IPS DF 4.7 (cell line): Measurements from ENCODE around the gene BMAL1.

ENCODE experiments used
- DNase-seq: peaks from one replicate; pipeline ENCODE4 v3.0.0-alpha.2; 2013; ENCODE audit warnings: low spot score; ENCODE audit errors: extremely low read depth

Gene BMAL1

DNA sequence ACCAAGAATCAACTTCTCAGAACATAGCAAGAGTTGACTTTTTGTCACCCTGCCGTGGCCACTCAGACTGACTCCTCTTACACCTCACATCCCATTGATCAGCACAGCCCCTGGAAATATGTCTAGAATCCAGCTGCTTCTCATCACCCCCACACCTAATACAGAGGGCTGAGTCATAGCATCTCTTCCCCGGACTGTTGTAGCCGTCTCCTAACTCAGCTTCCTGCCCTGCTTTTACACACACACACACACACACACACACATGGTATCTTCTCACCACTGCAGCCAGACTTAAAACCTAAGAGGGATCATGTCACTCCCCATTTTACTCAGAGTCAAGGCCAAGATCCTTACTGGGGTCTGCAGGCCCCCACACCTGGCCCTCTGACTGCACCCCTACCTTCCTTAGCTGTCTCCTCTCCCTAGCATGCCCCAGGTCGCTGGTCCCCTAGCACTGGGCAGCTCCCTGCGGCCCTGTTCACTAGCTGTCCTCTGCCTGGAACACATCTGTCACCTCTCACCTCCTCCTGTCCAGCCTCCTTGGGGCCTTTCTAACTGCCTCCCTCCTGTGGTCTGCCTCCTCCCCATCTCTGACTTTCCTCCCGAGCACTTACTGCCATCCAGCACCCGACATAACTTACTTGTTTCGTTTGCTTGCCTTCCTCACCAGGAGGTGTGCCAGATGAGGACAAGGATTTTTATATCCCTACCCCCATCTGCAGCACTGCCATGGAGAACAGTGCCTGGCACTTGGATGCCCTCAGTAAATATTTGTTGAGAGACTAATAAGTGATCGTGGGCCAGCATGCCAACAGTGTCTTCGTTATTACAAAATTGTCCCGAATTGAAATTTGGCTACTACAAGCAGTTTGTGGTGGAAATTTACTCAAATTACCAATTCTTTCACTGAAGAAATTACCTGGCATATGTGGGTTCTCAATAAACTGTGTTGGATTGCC, 61.9 kb downstream of the BMAL1 start:
- DNase-seq = no peak

DNA sequence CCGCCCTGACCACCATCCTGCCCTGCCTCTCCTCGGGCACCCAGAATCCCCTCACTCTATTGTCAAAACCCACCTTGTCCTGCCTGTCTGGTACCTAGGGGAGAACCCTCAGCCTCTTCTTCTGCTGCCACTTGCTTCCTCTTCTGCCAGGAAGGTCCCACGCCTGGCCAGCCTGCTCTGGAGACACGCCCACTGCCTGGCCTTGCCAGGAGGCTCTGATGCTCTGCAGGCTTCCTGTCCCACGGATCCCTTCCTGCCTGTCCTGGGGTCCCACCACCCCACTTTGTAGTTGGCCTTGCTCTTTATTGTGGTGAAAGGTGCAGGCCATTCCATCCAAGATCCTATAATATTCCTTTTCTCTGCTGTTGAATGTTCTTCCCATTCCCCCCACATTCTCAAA, 63.4 kb downstream of the BMAL1 start:
- no peak for DNase-seq

GRCh38 chr11:13343067-13343466, 65.5 kb downstream of the BMAL1 start:
- no peak for DNase-seq

- DNase-seq = peak; percentile 60
Measured at GRCh38 chr11:13343931-13344717, 66.5 kb downstream of the BMAL1 start.

GRCh38 chr11:13344818-13345217, 67.2 kb downstream of the BMAL1 start:
- no peak for DNase-seq

DNA sequence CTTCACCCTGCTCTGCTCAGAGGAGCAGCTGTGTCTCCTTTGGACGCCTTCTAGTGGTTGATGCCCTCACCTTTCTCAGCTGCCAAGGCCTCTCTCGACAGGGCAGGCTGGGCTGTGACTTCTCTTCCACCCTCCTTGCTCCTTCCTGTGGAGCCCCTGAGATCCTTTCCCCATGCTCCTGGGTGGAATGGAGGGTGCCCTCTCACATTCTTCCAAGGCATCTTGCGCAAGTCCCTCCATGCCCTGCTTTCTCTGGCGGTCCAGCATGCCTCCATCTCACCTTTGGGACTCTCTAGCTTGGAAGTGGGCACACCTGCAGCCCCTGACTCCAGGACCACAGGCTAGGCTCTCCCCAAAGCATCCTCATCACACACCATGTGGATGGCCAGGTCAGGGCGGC, 68.9 kb downstream of the BMAL1 start:
- DNase-seq = no peak

GRCh38 chr11:13347901-13348300, 70.3 kb downstream of the BMAL1 start:
- no peak for DNase-seq

- DNase-seq = no peak
Measured at GRCh38 chr11:13348305-13348704, 70.7 kb downstream of the BMAL1 start.

- DNase-seq = no peak
Measured at GRCh38 chr11:13349046-13349445, 71.5 kb downstream of the BMAL1 start.

DNA sequence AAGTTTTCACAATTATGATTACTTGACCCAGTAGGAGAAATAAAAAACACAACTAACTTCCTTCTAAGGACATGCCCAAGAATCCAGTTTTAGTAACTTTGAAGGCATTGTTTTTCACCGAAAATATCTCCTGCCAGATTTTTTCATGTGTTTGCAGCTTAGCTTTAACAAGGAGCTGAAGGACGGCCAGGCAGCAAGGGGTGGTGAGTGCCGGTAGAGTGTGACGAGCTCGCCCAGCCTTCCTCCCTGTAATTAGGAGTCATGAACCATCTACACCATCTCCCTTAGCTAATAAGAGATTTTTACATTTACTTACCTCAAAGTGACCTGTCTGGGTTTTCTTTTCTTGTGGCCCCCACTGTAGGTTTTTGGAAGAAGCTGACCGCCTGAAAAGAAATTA, 72.0 kb downstream of the BMAL1 start:
- DNase-seq = no peak

DNA sequence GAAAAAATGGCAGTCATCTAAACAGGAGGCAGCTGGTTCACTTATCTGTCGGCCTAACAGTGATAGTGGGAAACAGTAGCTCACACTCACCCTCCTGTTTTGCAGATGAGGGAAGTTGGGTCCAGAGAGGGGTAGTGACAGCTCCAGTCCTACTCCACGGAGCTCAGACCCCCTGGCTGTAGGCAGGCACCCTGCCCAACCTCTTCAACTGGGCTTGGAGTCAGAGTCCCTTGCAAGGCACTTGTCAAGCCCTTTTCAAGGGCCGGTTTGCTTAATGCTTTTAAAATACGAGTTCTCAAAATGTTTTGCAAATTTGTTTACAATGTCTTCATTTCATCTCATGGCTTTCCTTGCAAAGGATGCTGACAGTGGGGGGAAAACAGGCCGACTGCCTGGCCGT, 75.1 kb downstream of the BMAL1 start:
- no peak for DNase-seq

DNA sequence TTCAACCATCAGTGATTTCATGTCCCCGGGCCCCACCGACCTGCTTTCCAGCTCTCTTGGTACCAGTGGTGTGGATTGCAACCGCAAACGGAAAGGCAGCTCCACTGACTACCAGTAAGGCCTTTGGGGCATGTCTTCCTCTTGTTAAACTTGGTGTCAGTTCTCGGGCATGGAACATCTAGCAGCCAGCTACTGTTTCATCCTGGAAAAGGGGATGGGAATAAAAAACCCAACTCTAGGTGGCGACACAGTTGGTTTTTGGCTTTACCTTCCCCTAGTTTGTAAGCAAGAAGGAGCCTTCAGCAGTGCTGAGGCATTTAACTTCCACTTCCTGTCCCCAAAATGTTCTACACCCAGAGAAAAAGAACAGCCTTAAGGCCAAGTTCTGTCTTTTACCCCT, 76.7 kb downstream of the BMAL1 start:
- DNase-seq = peak; percentile 58

DNA sequence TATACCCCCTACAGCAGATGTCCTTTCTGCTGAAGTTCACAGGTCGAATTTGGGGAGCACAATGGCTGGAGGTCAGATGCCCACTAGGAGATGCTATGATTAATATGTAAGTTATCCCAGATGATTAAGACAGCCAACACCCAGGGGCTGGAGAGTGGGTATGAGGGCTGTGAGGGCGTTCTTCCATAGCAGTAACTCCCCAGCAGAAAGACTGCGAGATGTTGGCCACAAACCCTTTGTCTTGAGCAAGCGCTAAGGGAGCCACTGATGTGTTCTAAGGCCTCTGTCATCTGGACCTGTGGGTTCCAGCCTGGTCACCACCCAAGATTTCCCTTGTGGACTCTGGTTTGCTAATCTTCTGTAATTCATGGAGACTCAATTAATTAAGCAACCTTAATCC, 77.6 kb downstream of the BMAL1 start:
- no peak for DNase-seq

GRCh38 chr11:13357232-13357631, 79.6 kb downstream of the BMAL1 start:
- DNase-seq = no peak

- no peak for DNase-seq
Measured at GRCh38 chr11:13358596-13359270, 81.1 kb downstream of the BMAL1 start.

DNA sequence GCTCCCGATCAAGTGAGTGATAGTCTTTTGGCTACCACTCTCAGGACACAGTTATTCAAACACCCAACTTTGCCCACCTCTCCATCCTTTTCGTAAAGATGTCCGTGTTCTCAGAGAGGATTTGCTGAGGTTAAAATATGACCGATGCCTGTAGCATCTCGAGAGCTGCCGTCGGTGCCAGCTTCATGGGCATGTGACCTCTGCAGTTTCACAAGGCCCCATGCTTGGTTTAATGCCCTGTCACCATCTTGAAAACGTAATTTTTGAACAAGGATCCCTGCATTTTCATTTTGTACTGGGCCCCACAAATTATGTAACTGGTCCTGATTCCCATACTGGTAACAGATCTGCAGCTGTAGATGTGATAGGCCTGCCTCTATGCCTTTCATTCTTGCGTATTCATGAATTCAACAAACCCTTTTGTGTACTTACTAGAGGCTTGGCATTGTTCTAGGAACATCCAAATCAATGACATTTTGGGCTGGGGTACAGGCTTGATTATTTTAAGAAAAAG, 85.1 kb downstream of the BMAL1 start:
- DNase-seq = no peak

DNA sequence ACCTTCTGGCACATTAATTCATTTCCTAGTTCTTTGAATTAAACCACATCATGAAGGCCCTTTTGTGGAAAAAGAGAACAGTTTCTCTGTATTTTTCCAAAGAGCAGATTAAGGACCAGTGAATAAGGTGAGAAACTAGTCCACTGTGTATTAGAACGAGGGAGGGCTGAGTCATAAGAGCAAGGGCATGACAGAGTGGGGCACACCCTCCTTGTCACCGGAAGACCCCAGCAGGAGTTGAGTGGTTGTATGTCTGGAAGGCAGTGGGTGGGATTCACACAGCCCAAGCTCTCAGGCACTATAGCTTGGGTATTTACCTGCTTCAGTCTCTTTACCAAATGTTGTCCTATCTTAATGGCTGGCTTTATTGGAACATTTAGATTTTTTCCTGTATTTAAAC, 86.8 kb downstream of the BMAL1 start:
- DNase-seq = no peak

GRCh38 chr11:13366266-13367026, 88.9 kb downstream of the BMAL1 start:
- no peak for DNase-seq

- no peak for DNase-seq
Measured at GRCh38 chr11:13367115-13367514, 89.5 kb downstream of the BMAL1 start.

- no peak for DNase-seq
Measured at GRCh38 chr11:13368041-13368446, 90.5 kb downstream of the BMAL1 start.

GRCh38 chr11:13373216-13373615, 95.6 kb downstream of the BMAL1 start:
- no peak for DNase-seq
